KBM-7 (cell line): ENCODE data around the gene CHST14.

ENCODE experiments used
- DNase-seq: peaks from one replicate; pipeline ENCODE4 v3.0.0-alpha.2; 2015
- in situ Hi-C: fragments of 300-500 bp; cut with MboI; formaldehyde crosslinking; loops from 2 replicates; pipeline ENCODE4 v1.14.3; 2020; ENCODE audit warnings: low sequenced_read_pairs, low pct_unique_long_range_greater_than_20kb, mixed read lengths

The CHST14 gene, protein sequence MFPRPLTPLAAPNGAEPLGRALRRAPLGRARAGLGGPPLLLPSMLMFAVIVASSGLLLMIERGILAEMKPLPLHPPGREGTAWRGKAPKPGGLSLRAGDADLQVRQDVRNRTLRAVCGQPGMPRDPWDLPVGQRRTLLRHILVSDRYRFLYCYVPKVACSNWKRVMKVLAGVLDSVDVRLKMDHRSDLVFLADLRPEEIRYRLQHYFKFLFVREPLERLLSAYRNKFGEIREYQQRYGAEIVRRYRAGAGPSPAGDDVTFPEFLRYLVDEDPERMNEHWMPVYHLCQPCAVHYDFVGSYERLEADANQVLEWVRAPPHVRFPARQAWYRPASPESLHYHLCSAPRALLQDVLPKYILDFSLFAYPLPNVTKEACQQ

GRCh38 chr15:40470423-40471104, at the start of gene CHST14:
Gene CHST14, plus strand, starts transcription at chr15:40470984. Its CDS starts 230 bp downstream, at chr15:40471214.
- DNase-seq = peak; percentile 48
- in situ Hi-C loops = no loop called here

DNA sequence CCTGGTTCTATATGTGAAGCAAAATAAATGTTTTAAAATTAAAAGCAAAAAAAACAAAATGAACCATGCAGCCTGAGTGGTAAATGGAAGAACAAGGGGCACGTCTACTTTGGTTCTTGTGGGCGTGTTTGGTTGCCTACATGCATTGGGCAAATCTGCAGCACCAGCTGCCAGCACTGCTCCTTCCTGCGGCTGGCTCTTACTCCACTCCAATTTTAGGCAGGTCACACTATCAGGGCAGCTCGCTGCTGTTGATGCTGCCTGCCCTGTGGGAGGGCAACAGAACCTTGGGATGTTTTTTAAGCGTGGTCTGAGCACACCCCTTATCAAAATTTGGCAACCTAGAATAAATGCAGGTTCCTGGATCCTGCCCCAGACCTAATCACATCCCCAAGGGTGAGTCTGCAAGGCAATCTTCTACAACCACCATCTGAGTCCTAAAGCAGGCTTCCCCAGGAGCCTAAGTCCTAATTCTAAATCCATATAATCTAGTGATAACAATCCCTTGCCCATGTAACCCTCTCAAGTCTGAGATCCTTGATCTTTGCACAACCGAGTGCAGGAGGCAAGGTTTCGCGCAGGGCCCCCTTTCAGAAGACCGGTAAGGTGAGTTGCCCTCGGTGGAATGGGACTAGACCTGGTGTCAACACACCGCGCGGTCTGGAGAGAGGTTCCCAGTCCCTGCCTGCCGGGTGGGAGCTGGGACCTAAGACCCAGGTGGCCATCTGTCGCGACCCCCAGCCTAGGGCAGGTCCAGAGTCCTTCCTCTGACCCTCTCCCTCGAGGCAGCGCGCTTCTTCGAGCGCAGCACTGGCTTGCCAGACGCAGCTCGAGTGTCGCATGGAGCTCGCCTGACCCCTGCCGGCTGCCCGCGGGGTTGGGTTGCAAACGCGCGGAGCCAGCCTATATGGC, 49.3 kb upstream of the CHST14 start:
- in situ Hi-C loops = no loop called here

DNA sequence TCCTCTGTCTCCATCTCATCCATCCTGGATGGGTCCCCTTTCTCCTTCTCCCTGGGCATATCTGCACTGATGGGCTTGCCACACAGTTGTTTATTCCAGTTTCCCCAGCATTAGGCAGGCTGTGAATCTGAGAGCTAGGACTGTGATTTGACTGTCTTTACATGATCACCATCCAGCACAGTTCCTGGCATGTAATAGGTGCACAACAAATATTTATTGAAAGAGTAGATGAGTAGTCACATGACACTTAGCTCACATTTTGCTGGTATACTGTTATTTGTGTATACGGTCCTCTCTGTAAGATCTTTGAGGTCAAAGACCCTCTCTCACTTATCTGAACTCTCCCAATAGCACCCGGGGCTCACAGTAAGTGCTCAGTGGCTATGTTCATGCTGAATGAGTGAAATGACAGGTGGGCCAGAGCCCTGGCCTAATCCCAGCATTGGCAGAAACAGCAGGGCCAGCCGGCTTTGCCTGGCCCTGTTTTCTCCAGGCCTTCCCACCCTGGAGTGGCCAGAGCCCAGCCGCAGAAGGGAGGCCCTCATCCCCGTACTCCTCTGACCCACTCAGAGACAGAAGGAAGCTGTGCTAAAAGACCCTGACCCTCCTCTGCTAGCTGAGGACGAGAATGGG, 46.2 kb upstream of the CHST14 start:
- in situ Hi-C loops = no loop called here
- no peak for DNase-seq

More for the DNA sequence above, 49.3 kb upstream of the CHST14 start:
- peak; percentile 84 for DNase-seq

DNA sequence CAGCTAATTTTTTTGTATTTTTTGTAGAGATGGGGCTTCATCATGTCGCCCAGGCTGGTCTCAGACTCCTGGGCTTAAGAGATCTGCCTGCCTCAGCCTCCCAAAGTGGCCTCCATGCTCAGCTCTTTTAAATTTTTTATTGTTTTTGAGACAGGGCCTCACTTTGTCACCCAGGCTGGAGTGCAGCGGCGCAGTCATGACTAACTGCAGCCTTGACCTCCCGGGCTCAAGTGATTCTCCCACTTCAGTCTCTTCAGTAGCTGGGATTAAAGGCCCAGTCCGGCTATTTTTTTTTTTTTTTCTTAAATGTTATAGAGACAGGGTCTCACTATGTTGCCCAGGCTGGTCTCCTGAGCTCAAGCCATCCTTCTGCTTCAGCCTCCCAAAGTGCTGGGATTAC, 45.1 kb upstream of the CHST14 start:
- DNase-seq = no peak
- in situ Hi-C loops = no loop called here

GRCh38 chr15:40427188-40427587, 43.6 kb upstream of the CHST14 start:
- no peak for DNase-seq
- in situ Hi-C loops = no loop called here

GRCh38 chr15:40428185-40428584, 42.6 kb upstream of the CHST14 start:
- no peak for DNase-seq
- in situ Hi-C loops = no loop called here

- no peak for DNase-seq
- in situ Hi-C loops = no loop called here
Observed at GRCh38 chr15:40429068-40429710, 41.6 kb upstream of the CHST14 start.

DNA sequence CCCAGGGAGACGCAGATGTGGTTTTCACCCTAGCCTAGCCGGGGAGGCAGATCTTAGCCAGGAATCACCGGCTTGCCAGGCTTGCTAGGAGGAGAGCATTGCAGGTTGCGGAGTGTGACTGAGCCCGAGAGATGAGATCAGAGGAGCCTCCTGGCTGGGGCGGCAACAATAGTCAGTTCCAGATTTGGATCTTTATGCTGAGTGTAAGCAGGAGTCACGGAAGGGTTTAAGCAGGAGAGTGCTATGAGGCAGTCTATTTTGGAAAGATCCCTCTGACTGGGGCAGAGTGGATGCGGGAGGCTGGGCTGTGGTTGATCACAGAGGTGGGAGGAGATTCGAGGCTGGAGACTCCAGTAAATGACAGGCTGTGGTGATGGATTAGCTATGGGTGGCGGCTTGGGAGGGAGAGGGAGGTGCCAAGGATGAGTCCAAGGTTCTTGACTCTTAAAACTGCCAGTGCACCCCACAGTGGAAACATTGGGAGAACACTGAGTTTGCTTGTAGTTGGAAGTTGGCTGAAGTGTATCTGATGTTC, 40.4 kb upstream of the CHST14 start:
- peak; percentile 62 for DNase-seq
- in situ Hi-C loops = no loop called here

- no peak for DNase-seq
- in situ Hi-C loops = no loop called here
Observed at GRCh38 chr15:40435023-40435709, 35.6 kb upstream of the CHST14 start.

GRCh38 chr15:40435710-40436089, 35.1 kb upstream of the CHST14 start:
- in situ Hi-C loops = no loop called here
- DNase-seq = no peak

GRCh38 chr15:40436116-40436891, 34.5 kb upstream of the CHST14 start:
- no peak for DNase-seq
- in situ Hi-C loops = no loop called here

- in situ Hi-C loops = no loop called here
- no peak for DNase-seq
Observed at GRCh38 chr15:40436892-40437751, 33.7 kb upstream of the CHST14 start.

DNA sequence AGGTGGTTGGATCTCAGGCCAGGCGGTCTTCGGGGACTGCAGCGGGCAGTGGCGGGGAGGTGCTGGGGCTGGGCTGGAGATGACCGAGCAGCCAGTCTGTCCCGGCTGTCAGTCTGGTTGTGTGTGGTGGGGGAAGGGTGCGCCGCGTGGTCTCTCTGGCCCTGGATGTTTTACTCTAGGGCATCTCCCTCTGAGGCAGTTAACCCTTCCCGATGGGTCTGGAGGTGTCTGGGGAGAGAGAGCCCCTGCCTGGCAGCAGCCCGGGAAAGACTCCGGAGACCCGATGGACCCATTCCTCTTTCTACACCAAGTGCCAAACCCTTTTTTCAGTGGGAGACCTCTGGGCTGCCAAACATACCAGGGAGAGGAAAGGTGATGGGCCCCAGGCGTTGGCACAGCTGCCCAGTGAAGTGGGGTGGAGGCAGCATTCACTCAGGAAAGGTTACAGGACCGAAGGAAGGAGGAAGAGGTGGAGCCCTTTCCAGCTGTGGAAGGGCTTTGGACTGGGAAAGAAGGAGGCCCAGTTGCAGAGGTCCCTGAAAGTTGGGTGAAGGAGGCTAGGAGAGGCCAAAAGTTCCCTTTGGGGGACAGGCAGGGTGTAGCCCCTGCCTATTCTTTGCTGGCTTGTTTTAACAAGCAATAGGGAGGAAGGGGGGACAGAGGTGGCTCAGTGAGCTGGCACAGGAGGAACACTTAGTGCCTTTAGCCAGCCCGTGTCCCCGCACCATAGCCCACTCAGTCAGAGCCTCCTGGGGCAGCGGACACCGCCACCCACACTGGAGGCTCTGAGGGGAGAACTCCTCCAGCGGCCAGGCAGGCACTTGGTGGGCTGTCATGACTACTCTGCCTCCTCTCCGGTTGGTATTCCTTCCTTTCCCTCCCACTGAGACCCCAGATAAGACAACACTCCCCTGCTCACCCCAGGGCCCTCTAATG, 32.8 kb upstream of the CHST14 start:
- no peak for DNase-seq
- in situ Hi-C loops = no loop called here

GRCh38 chr15:40438712-40439111, 32.1 kb upstream of the CHST14 start:
- in situ Hi-C loops = no loop called here
- no peak for DNase-seq

GRCh38 chr15:40439461-40439959, 31.3 kb upstream of the CHST14 start:
- in situ Hi-C loops = no loop called here

More at GRCh38 chr15:40439461-40439959, 31.3 kb upstream of the CHST14 start:
- no peak for DNase-seq
